Heart right ventricle (tissue), 16 donors: ENCODE data around the gene ARL6IP1. TPM values are rescaled to one million over a fixed set of nuclear protein-coding genes. Genes with fewer than 3 reads are reported as not detected.
"Not testable (repeated sequence)": the region's sequence is repeated elsewhere in the genome, so short reads cannot be mapped to it uniquely, and the experiment has no call there.

Experiments used
- ATAC-seq, 8 donors: fragments of 200-7000 bp; cut with Tn5 transposase; one replicate each; pipeline ENCODE4 v1.9.1; 2020; ENCODE audit warnings: mild to moderate bottlenecking in 8 of 8, moderate library complexity in 8 of 8, moderate number of reproducible peaks in 1 of 8
- DNase-seq, 2 donors: peaks; one replicate each; pipeline ENCODE4 v3.0.0-alpha.2; 2020
- H3K27ac ChIP-seq, 10 donors: fragments of 200-600 bp; sonication (generic) in 2 of 10; one replicate each; pipeline versions ENCODE4 v1.5.0 to v1.8.0; 2020 to 2022; ENCODE audit warnings: mild to moderate bottlenecking in 3 of 10
- H3K27me3 ChIP-seq, 7 donors: fragments of 200-600 bp; one replicate each; pipeline ENCODE4 v1.8.0; 2021 to 2022; ENCODE audit warnings: mild to moderate bottlenecking in 2 of 7
- H3K36me3 ChIP-seq, 9 donors: fragments of 200-600 bp; sonication (generic) in 1 of 9; one replicate each; pipeline versions ENCODE4 v1.5.0 to v1.8.0; 2020 to 2022; ENCODE audit warnings: mild to moderate bottlenecking in 2 of 9
- H3K4me1 ChIP-seq, 9 donors: fragments of 200-600 bp; sonication (generic) in 1 of 9; one replicate each; pipeline versions ENCODE4 v1.5.0 to v1.8.0; 2020 to 2022; ENCODE audit warnings: mild to moderate bottlenecking in 4 of 9
- H3K4me3 ChIP-seq, 10 donors: fragments of 200-600 bp; sonication (generic) in 2 of 10; one replicate each; pipeline versions ENCODE4 v1.5.0 to v1.8.0; 2020 to 2022; ENCODE audit warnings: mild to moderate bottlenecking in 7 of 10, moderate library complexity in 2 of 10
- H3K9me3 ChIP-seq, 11 donors: fragments of 200-600 bp in 10 of 11; sonication (generic) in 2 of 11; one replicate each; pipeline versions ENCODE4 v1.5.0 to v1.8.0; 2013 to 2022; ENCODE audit warnings: mild to moderate bottlenecking in 2 of 11, control low read depth in 1 of 11, moderate library complexity in 1 of 11
- WGBS, 2 donors: extraction: QIAGEN DNeasy Blood & Tissue Kit; methylation state at CpG; one replicate each; pipeline ENCODE4 v1.1.7; 2013; ENCODE audit warnings: inconsistent platforms in 1 of 2; 5-methylcytosine and 5-hydroxymethylcytosine counted together
- intact Hi-C, 10 donors: fragments of 100-400 bp; cut with DNase I; formaldehyde crosslinking; loops; one replicate each; pipeline versions ENCODE4 v1.11.1 to v1.14.2; 2022
- polyA plus RNA-seq, 2 donors: library from polyadenylated mRNA; stranded (reverse); fragments of 200-250 nt; gene quantifications; one replicate each; pipeline ENCODE4 v1.2.3, GENCODE V29; 2013
- total RNA-seq, 10 donors: library from RNA; stranded (reverse); fragmentation: NEBNext Ultra II Directional in 3 of 10; extraction: Animal tissue kit (Norgen Biotek cat#: 25700) in 3 of 10; gene quantifications; one replicate each; pipeline versions ENCODE4 v1.2.1 to v1.2.4, GENCODE V29; 2021 to 2023
- TF ChIP-seq, protein P1 (sequence below), 9 donors: fragments of 200-600 bp; sonication (generic) in 2 of 9; IDR thresholded peaks; one replicate each; pipeline versions ENCODE4 v1.5.0 to v1.8.0; 2021 to 2022; ENCODE audit warnings: antibody characterized with exemption in 9 of 9, mild to moderate bottlenecking in 5 of 9, moderate library complexity in 1 of 9
- donor health status: Arrhythmogenic right ventricular cardiomyopathy.
- donor health status: ischemic (EF 13 %, LVEDD 7.1; RV severe dilation, severe dysfunction).
- donor health status: healthy with polysubstance abuse.
- donor health status: DM: no; HTN: yes; CAD: no.
- donor health status: DM: no; HTN: no; CAD: no.
- donor health status: ischemic (EF 25% LVEDD 6.9; RV normal size, moderate dysfunction).
- donor health status: ischemic (EF 25% LVEDD 5.7; RV mildly dilated, moderate dysfunction).
- donor health status: healthy.
- donor health status: DM: yes; HTN: yes; CAD: no.
- donor health status: Ischemic cardiomyopathy.
- donor health status: ischemic (EF 35%, LVEDD 5.7; RV mildly dilated, moderate dysfunction).
- donor health status: nonischemic (EF 11% LVEDD 7.7; RV severe dilation, severe dysfunction).
- donor health status: DM: yes; HTN: yes; CAD: no.
- donor health status: PGD.
- donor health status: ischemic (EF 29% LVEDD 5.4; RV normal size, mild dysfunction).
- donor health status: nonischemic (EF 23%, LVEDD 6.1; RV moderate dilation, normal function).

Gene ARL6IP1
- total and polyA plus RNA-seq, 12 donors: 18.6 to 46.6 (median 22.0) TPM

GRCh38 chr16:18759598-18760520, 41.5 kb downstream of the ARL6IP1 start:
- DNase-seq (peak in 1 of 2 donors; percentile 20), ATAC-seq (peak; percentile 84 to 96 (median 88))
- TF ChIP-seq, protein P1, sequence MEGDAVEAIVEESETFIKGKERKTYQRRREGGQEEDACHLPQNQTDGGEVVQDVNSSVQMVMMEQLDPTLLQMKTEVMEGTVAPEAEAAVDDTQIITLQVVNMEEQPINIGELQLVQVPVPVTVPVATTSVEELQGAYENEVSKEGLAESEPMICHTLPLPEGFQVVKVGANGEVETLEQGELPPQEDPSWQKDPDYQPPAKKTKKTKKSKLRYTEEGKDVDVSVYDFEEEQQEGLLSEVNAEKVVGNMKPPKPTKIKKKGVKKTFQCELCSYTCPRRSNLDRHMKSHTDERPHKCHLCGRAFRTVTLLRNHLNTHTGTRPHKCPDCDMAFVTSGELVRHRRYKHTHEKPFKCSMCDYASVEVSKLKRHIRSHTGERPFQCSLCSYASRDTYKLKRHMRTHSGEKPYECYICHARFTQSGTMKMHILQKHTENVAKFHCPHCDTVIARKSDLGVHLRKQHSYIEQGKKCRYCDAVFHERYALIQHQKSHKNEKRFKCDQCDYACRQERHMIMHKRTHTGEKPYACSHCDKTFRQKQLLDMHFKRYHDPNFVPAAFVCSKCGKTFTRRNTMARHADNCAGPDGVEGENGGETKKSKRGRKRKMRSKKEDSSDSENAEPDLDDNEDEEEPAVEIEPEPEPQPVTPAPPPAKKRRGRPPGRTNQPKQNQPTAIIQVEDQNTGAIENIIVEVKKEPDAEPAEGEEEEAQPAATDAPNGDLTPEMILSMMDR (IDR thresholded peaks at IDR 0.05): peak; percentile 52 to 74 (median 66)
- intact Hi-C loops, H3K36me3 ChIP-seq, H3K9me3 ChIP-seq, H3K4me1 ChIP-seq, H3K27me3 ChIP-seq, H3K27ac ChIP-seq, H3K4me3 ChIP-seq: not testable (repeated sequence)
- WGBS, 2 donors: 13 to 20% methylated on average over 17 to 19 of the region's 21 CpGs

- H3K4me3 ChIP-seq, intact Hi-C loops, H3K4me1 ChIP-seq, H3K36me3 ChIP-seq, H3K27ac ChIP-seq, H3K27me3 ChIP-seq, ATAC-seq, H3K9me3 ChIP-seq, DNase-seq: not testable (repeated sequence)
- 33 to 44% methylated on average over 2 to 4 of the region's 10 CpGs for WGBS, 2 donors
Measured at GRCh38 chr16:18757960-18758660, 43.2 kb downstream of the ARL6IP1 start.

- H3K27ac ChIP-seq, H3K4me3 ChIP-seq, ATAC-seq, H3K36me3 ChIP-seq, DNase-seq, H3K27me3 ChIP-seq, H3K4me1 ChIP-seq, H3K9me3 ChIP-seq, intact Hi-C loops: not testable (repeated sequence)
- WGBS, 2 donors: 65 to 71% methylated on average over 9 of the region's 9 CpGs
Measured at GRCh38 chr16:18756639-18757038, 44.7 kb downstream of the ARL6IP1 start.

- H3K4me3 ChIP-seq, H3K9me3 ChIP-seq, H3K4me1 ChIP-seq, ATAC-seq, intact Hi-C loops, H3K27ac ChIP-seq, DNase-seq, H3K27me3 ChIP-seq, H3K36me3 ChIP-seq: not testable (repeated sequence)
- 52 to 63% methylated on average over 3 to 5 of the region's 8 CpGs for WGBS, 2 donors
Measured at GRCh38 chr16:18742870-18743269, 58.5 kb downstream of the ARL6IP1 start.

Other genes starting within 250 kb of the ARL6IP1 start
- gene NOMO2, start 239.5 kb downstream of the ARL6IP1 start, total RNA-seq: 100 to 1,000 TPM; 127 to 239 (median 186) TPM
- 100 to 1,000 TPM; 106 to 118 TPM for gene NOMO2, start 239.5 kb downstream of the ARL6IP1 start, polyA plus RNA-seq
- 100 to 1,000 TPM; 613 to 968 (median 724) TPM for gene RPS15A, start 11.2 kb downstream of the ARL6IP1 start, total RNA-seq
- gene RPS15A, start 11.2 kb downstream of the ARL6IP1 start, polyA plus RNA-seq: 1,000 to 10,000 TPM; 1,020 to 3,398 TPM
- gene SMG1, start 124.9 kb upstream of the ARL6IP1 start, total RNA-seq: 10 to 100 TPM; 35.5 to 58.2 (median 51.9) TPM
- gene SMG1, start 124.9 kb upstream of the ARL6IP1 start, polyA plus RNA-seq: 10 to 100 TPM; 11.7 to 23.2 TPM
- gene TMC7, start 182.4 kb upstream of the ARL6IP1 start, total RNA-seq: 1 to 10 TPM in 8 of 10 donors, under 1 TPM in 2; 0.76 to 1.7 (median 1.2) TPM
- 1 to 10 TPM in 1 of 2 donors, under 1 TPM in 1; 0.90 to 1.9 TPM for gene TMC7, start 182.4 kb upstream of the ARL6IP1 start, polyA plus RNA-seq